ENCODE measurements around the gene ITPR2.
A peak's percentile ranks its signal among the peaks of the same experiment; 100 is the strongest.
"Not testable (repeated sequence)": the region's sequence is repeated elsewhere in the genome, so short reads cannot be mapped to it uniquely, and the experiment has no call there.

The ITPR2 gene

GRCh38 chr12:26783131-26783526, 49.9 kb downstream of the ITPR2 start:
- peaks cover 3% of the 10 kb centered on the region in 2 donors for H3K4me1 Mint-ChIP-seq (ENCODE audit: low read depth in 2 of 2)
- peaks cover 0 to 7% of the 10 kb centered on the region in 2 donors for H3K9me3 Mint-ChIP-seq
- H3K27ac Mint-ChIP-seq: no peak overlapping the region
- peaks cover 5% of the 10 kb centered on the region for H3K36me3 Mint-ChIP-seq (ENCODE audit: insufficient read depth)
- H3K27me3 Mint-ChIP-seq: no peaks in the 10 kb centered on the region
- no peak for ATAC-seq (replicated peaks)
- H3K4me3 Mint-ChIP-seq: no peak overlapping the region
- no peak for DNase-seq

GRCh38 chr12:26782372-26783130, 50.4 kb downstream of the ITPR2 start:
- ATAC-seq (replicated peaks) (no peak), DNase-seq (no peak)
- Mint-ChIP-seq H3K4me3 (no peak overlapping the region), H3K27me3 (no peaks in the 10 kb centered on the region), H3K36me3 (ENCODE audit: insufficient read depth) (peaks cover 4% of the 10 kb centered on the region), H3K27ac (no peak overlapping the region), H3K4me1 (ENCODE audit: low read depth in 2 of 2) (peaks cover 3% of the 10 kb centered on the region in 2 donors), H3K9me3 (peaks cover 0 to 7% of the 10 kb centered on the region in 2 donors)

GRCh38 chr12:26780656-26781055, 52.3 kb downstream of the ITPR2 start:
- H3K9me3 Mint-ChIP-seq; ATAC-seq (replicated peaks); DNase-seq; H3K27me3 Mint-ChIP-seq; H3K4me1 Mint-ChIP-seq (ENCODE audit: low read depth in 2 of 2); H3K27ac Mint-ChIP-seq; H3K36me3 Mint-ChIP-seq (ENCODE audit: insufficient read depth); H3K4me3 Mint-ChIP-seq: not testable (repeated sequence)

- DNase-seq; H3K36me3 Mint-ChIP-seq (ENCODE audit: insufficient read depth); H3K27ac Mint-ChIP-seq; H3K9me3 Mint-ChIP-seq; ATAC-seq (replicated peaks); H3K27me3 Mint-ChIP-seq; H3K4me3 Mint-ChIP-seq: not testable (repeated sequence)
- H3K4me1 Mint-ChIP-seq (ENCODE audit: low read depth in 2 of 2): peaks cover 7 to 17% of the 10 kb centered on the region in 2 donors
These were observed 54.7 kb downstream of the ITPR2 start for GRCh38 chr12:26778173-26778775.

GRCh38 chr12:26777236-26777635, 55.8 kb downstream of the ITPR2 start:
- ATAC-seq (replicated peaks) (no peak), DNase-seq (no peak)
- peaks cover 10 to 24% of the 10 kb centered on the region in 2 donors for H3K4me1 Mint-ChIP-seq (ENCODE audit: low read depth in 2 of 2)
- no peak overlapping the region for H3K4me3 Mint-ChIP-seq
- no peak overlapping the region for H3K27ac Mint-ChIP-seq
- H3K36me3 Mint-ChIP-seq (ENCODE audit: insufficient read depth): no peaks in the 10 kb centered on the region
- no peaks in the 10 kb centered on the region for H3K27me3 Mint-ChIP-seq
- peaks cover 4 to 7% of the 10 kb centered on the region in 2 donors for H3K9me3 Mint-ChIP-seq

GRCh38 chr12:26775991-26776390, 57.0 kb downstream of the ITPR2 start:
- not testable (repeated sequence) for DNase-seq; H3K27me3 Mint-ChIP-seq; H3K36me3 Mint-ChIP-seq (ENCODE audit: insufficient read depth); H3K4me3 Mint-ChIP-seq; H3K9me3 Mint-ChIP-seq; ATAC-seq (replicated peaks); H3K27ac Mint-ChIP-seq
- H3K4me1 Mint-ChIP-seq (ENCODE audit: low read depth in 2 of 2): peaks cover 10 to 21% of the 10 kb centered on the region in 2 donors

- ATAC-seq (replicated peaks): no peak
- Mint-ChIP-seq H3K27ac (peak overlapping the region in 1 of 2 donors; percentile 32), H3K9me3 (peaks cover 0 to 4% of the 10 kb centered on the region in 2 donors), H3K4me1 (ENCODE audit: low read depth in 2 of 2) (peaks cover 18 to 36% of the 10 kb centered on the region in 2 donors), H3K36me3 (ENCODE audit: insufficient read depth) (no peaks in the 10 kb centered on the region), H3K27me3 (no peaks in the 10 kb centered on the region), H3K4me3 (no peak overlapping the region)
- DNase-seq: no peak
These were observed 59.5 kb downstream of the ITPR2 start for GRCh38 chr12:26773313-26774104.

GRCh38 chr12:26771861-26772260, 61.1 kb downstream of the ITPR2 start:
- ATAC-seq (replicated peaks) (no peak), DNase-seq (no peak)
- Mint-ChIP-seq H3K27ac (no peak overlapping the region), H3K4me1 (ENCODE audit: low read depth in 2 of 2) (peaks cover 18 to 36% of the 10 kb centered on the region in 2 donors), H3K27me3 (no peaks in the 10 kb centered on the region), H3K9me3 (no peaks in the 10 kb centered on the region), H3K36me3 (ENCODE audit: insufficient read depth) (no peaks in the 10 kb centered on the region), H3K4me3 (no peak overlapping the region)

GRCh38 chr12:26770239-26771070, 62.5 kb downstream of the ITPR2 start:
- Mint-ChIP-seq H3K4me1 (ENCODE audit: low read depth in 2 of 2) (peaks cover 18 to 34% of the 10 kb centered on the region in 2 donors), H3K27me3 (no peaks in the 10 kb centered on the region), H3K9me3 (no peaks in the 10 kb centered on the region), H3K4me3 (no peak overlapping the region), H3K27ac (peak overlapping the region in 1 of 2 donors; percentile 20), H3K36me3 (ENCODE audit: insufficient read depth) (no peaks in the 10 kb centered on the region)
- DNase-seq (no peak), ATAC-seq (replicated peaks) (no peak)

GRCh38 chr12:26769611-26770010, 63.4 kb downstream of the ITPR2 start:
- Mint-ChIP-seq H3K4me3 (no peak overlapping the region), H3K36me3 (ENCODE audit: insufficient read depth) (no peaks in the 10 kb centered on the region), H3K27me3 (no peaks in the 10 kb centered on the region), H3K4me1 (ENCODE audit: low read depth in 2 of 2) (peaks cover 14 to 25% of the 10 kb centered on the region in 2 donors), H3K9me3 (no peaks in the 10 kb centered on the region), H3K27ac (no peak overlapping the region)
- ATAC-seq (replicated peaks): no peak
- no peak for DNase-seq

- H3K9me3 Mint-ChIP-seq: peaks cover 0 to under 1% of the 10 kb centered on the region in 2 donors
- no peaks in the 10 kb centered on the region for H3K36me3 Mint-ChIP-seq (ENCODE audit: insufficient read depth)
- DNase-seq (no peak), ATAC-seq (replicated peaks) (no peak)
- no peaks in the 10 kb centered on the region for H3K27me3 Mint-ChIP-seq
- peak overlapping the region in 1 of 2 donors; percentile 64 for H3K27ac Mint-ChIP-seq
- no peak overlapping the region for H3K4me3 Mint-ChIP-seq
- H3K4me1 Mint-ChIP-seq (ENCODE audit: low read depth in 2 of 2): peaks cover 14 to 25% of the 10 kb centered on the region in 2 donors
These were observed 64.1 kb downstream of the ITPR2 start for GRCh38 chr12:26768611-26769603.

- no peak overlapping the region for H3K4me3 Mint-ChIP-seq
- no peaks in the 10 kb centered on the region for H3K36me3 Mint-ChIP-seq (ENCODE audit: insufficient read depth)
- no peak for DNase-seq
- H3K9me3 Mint-ChIP-seq: peaks cover 0 to 4% of the 10 kb centered on the region in 2 donors
- no peak for ATAC-seq (replicated peaks)
- peaks cover 13 to 18% of the 10 kb centered on the region in 2 donors for H3K4me1 Mint-ChIP-seq (ENCODE audit: low read depth in 2 of 2)
- no peaks in the 10 kb centered on the region for H3K27me3 Mint-ChIP-seq
- H3K27ac Mint-ChIP-seq: no peak overlapping the region
These were observed 65.1 kb downstream of the ITPR2 start for GRCh38 chr12:26767865-26768264.
